Activated CD8-positive, alpha-beta memory T cell treated with anti-CD3 and anti-CD28 coated beads for 4 hours (primary cell): Measurements from ENCODE around the gene TSPAN18.

Source experiments
- DNase-seq, 2 donors: peaks; one replicate each; pipeline ENCODE4 v3.0.0-alpha.2; 2020; ENCODE audit warnings: low read depth in 2 of 2

TSPAN18 gene

GRCh38 chr11:44777209-44778194 lies 50.7 kb downstream of the TSPAN18 start:
- DNase-seq = no peak

- no peak for DNase-seq
Measured at GRCh38 chr11:44778195-44779100, 51.7 kb downstream of the TSPAN18 start.

DNA sequence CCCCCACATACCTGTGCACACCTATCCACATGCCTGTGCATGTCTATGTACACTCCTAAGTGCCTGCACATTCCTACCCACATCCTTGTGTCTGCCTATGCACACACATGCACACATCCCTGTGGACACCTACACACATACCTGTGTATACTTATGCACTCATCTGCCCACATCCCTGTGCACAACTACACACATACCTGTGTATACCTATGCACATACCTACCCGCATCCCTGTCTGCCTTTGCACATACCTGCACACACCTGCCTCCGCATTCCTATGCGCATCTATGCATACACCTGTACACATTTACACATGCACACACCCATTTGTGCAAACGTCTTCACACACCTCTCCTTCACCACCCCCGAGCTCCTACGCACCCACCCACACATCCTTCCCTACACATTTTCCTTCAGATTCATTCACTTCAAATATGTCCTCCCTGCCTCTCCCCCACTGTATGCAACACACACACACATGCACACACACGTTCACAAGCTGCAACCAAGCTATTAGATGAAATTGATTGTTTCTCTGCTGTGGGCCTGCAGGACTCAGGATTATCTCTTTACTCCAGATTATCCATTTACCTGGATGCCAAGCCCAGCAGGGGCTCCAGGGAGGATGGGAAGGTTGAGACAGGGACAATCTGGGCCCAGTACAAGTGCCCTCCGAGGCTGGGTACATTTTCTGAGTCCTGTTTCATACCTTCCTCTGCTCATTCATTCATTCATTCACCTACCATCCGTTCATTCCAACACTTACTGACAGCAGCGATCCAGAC lies 53.2 kb downstream of the TSPAN18 start:
- DNase-seq = no peak

GRCh38 chr11:44780940-44781631 lies 54.3 kb downstream of the TSPAN18 start:
- DNase-seq = no peak

- DNase-seq = no peak
Measured at GRCh38 chr11:44781655-44782054, 54.9 kb downstream of the TSPAN18 start.

DNA sequence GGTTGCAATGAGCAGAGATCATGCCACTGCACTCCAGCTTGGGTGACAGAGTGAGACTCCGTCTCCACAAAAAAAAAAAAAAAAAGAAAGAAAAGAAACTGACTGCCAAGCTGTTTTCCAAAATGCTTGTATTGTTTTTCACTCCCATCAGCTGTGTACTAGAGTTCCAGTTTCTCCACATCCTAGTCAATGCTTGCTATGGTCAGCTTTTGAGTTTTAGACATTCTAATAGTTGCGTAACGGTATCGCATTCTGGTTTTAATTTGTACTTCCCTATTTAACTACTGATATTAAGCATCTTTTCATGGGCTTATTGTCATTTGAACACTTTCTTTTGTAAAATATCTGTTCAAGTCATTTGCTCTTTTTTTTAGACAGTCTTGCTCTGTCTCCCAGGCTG lies 55.7 kb downstream of the TSPAN18 start:
- DNase-seq = no peak

DNA sequence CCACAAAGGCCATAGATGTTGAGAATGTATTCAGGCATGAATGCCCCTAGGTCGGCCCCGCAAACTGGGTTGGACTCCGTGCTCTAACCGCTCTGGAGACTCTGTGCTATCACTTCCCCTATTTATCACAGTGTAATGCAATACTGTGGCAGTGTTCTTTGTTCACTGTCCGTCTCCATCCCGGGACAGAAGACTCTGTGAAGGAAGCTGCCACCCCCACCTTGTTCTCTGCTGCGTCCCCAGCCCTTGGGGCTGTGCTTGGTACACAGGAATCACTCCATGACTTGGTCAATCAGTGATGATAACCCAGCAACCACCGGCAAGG lies 57.6 kb downstream of the TSPAN18 start:
- no peak for DNase-seq

- DNase-seq = no peak
Measured at GRCh38 chr11:44784851-44785250, 58.1 kb downstream of the TSPAN18 start.

DNA sequence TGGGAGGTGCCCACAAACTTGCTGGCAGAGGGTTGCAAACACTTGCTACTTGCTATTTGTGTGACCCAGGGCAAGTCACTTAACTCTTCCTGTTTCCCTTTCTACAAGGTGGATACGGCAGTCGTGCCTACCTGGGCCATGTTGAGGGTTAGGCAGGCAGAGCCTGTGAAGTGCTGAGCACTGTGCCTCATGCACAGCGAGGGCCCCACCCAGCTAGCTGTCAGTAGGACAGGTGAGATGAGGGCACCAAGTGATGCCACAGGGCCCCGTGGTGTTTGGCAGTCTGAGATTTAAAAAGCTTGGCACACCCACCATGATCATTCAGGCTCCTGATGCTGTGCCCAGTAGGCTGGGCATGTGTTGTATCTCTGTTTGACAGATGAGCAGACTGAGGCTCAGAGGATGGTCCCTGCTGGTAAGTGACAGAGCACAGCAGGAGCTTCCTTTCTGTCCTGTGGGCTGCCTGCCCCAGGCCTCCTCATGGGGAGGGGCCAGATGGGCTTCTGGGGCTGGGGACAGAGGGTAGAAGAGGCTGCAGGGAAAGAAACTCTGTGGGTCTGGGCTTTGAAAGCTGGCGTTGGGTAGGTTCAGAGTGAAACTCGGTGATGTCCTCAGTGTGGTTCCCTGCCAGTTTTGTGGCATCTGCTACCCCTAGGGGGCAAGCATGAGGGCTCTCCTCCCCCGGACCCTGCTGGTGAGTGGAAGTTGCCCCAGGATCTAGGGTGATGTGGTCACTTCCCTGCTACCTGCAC lies 59.3 kb downstream of the TSPAN18 start:
- no peak for DNase-seq

DNA sequence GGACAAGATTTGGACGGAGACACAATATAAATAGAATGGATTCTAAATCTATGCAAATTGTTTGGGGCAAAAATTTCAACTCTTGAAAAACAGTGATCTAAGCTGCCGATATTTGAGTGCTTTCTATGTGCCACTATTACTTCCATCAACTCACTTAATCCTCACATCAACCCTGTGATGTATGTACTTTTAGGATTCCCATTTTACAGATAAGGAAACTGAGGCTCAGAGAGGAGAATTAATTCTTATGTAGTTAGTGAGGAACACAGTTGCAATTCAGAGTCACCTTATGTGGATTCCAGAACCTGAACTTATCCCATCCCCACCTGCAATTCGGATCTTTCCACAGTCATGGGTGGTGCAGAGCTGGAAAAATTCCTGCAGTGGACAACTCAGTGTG lies 60.3 kb downstream of the TSPAN18 start:
- no peak for DNase-seq

GRCh38 chr11:44787981-44788380 lies 61.2 kb downstream of the TSPAN18 start:
- DNase-seq = no peak

DNA sequence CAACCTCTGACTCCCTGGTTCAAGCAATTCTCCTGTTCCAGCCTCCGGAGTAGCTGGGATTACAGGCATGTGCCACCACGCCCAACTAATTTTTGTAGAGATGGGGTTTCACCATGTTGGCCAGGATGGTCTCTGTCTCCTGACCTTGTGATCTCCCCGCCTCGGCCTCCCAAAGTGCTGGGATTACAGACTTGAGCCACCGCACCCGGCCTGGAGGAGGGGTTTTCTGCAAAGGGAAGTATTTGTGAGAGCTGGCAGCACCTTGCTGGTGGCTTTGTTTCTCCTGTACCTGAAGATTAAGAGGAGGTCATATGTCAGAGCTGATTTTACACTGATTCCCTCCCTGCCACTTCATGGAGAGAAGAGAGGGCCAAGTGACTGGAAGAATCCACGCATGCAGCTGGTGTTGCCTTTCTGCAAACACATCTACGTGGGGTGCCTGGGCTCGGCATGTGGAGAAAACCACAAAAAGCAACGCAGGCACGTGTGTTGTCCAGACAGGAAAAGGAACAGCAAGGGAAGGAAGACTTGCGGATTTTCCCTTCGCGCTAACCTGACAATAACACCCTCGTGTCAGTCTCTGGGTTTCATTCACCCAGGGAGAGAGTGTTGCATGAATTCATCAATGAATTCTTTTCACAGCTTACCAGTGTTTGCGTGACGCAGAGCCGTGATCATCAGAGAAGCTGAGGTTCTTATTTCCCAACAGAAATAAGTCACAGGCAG lies 61.9 kb downstream of the TSPAN18 start:
- DNase-seq = no peak

- no peak for DNase-seq
Measured at GRCh38 chr11:44789496-44789895, 62.7 kb downstream of the TSPAN18 start.

DNA sequence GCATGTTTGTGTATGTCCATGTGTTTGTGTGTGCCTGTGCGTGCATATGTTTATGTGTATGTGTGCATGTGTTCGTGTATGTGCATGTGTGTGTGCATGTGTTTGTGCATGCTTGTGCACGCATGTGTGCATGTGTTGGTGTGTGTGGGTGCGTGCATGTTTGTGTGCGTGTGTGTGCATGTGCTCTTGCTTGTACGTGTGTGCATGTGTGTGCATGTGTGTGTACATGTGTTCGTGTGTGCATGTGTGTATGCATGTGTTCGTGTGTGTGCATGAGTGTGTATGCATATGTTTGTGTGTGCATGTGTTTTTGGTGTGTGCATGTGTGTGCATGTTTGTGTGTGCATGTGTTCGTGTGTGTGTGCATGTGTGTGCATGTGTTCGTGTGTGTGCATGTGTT lies 63.4 kb downstream of the TSPAN18 start:
- no peak for DNase-seq

DNA sequence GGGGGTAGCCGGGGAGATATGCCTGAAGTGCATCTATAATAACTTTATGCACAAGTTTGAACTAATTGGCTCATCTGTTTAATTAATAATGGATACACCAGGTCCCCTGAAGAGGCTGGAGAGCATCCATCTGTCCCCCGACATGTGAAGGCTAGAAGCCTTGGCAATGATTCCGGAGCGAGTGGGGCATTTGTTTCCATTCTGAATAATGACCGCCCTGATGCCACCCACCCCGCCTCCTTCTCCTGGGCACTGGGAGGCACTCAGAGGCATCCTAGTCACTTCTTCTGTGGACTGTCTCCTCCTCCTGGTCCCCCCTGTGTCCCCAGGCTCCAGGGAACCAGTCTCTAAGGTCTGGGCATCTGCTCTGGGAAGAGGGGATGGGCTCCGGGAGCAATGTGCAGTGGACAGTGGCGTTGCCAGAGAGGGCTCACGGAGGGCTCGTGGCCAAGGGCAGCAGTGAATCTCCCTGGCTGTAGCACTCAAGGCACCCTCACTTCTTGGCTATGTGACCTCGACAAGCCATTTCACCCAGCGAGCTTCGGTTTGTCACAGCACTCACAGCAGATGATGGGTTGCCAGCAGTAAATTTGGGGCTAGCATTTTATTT lies 64.7 kb downstream of the TSPAN18 start:
- no peak for DNase-seq

- no peak for DNase-seq
Measured at GRCh38 chr11:44792171-44792570, 65.4 kb downstream of the TSPAN18 start.

DNA sequence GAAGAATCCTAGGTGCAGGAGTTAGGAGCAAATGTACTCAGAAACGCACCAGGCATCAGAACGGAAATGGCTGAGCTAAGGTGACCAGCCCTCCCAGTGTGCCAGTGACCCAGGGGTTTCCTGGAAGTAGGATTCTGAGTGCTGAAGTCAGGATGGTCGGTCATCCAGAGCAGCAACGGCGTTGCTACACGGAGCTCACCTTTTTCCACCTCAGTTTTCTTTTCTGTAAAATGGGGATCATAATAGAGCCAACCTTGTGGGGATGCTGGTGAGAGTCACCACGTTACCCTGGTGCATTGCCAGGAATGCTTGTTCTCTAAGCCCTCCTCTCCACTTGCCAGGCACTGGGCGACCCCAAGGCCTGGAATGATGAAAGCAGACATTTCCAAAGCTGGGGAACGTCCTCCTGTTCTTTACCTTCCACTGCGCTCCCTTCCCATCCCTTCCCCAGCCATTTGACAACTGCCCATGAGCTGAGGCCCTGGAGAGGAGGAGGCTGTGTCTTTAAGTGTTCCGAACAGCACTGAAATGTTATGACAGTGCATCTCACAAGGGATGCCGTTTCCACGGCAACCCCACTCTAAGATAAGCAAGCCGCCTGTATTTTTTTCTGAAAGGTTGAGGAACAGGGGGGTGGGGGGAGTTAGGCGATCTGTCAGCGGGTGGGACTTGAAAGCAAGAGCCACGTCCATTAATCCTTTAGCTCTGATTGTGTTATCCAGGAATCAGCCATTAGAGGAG lies 66.8 kb downstream of the TSPAN18 start:
- no peak for DNase-seq

DNA sequence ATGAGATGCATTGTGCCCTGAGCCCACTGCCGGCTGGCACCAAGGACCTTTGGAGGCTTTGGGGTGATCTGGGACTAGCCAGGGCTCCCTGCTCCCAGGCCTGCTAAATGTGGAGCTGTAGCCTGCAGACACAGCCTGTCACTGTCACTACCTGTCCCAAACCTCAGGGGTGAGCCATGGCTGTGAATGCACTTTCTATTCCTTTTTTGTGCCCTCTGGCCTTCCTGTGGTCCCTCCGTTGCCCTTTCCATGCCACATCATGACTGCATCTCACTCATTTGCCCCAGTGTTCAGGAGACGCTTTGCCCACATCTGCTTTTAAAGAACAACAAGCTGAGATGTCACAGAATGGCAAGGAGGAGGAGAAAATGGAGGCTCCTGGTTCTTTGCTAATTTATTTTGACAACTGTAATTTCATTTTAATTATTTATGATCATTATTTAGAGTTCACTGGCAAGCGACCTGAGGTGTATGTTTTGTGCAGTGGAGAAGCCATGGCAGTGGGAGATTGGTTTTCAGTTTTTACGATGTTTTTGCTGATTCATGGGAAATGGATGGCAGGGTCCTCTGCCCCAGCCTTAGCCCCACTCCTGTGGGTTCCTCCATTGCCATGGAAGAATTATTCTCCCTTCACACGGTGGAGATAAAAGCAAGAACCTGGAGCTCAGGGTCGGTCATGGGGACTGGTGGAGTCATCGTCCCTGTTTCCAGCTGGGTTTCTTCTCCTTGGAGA lies 69.2 kb downstream of the TSPAN18 start:
- DNase-seq = no peak
